GM12878 (cell line): ENCODE results near the gene MESD. TPM values are rescaled to one million over a fixed set of nuclear protein-coding genes. Genes with fewer than 3 reads are reported as not detected.

ENCODE experiments used
- CREM ChIP-seq: IDR thresholded peaks from 2 replicates; pipeline ENCODE4 v1.6.1; 2014; ENCODE audit warnings: antibody characterized with exemption, low read depth
- IKZF1 ChIP-seq: fragments of 450-650 bp; conservative IDR thresholded peaks from 2 replicates; pipeline ENCODE4 v1.6.1; 2017; ENCODE audit warnings: antibody characterized with exemption, mild to moderate bottlenecking
- IKZF2 ChIP-seq, 2 experiments: fragments of 450-650 bp; IDR thresholded peaks; 2 replicates each; pipeline ENCODE4 v1.6.1; 2017; ENCODE audit warnings: mild to moderate bottlenecking in 2 of 2, moderate library complexity in 2 of 2
- KAT2A ChIP-seq: conservative IDR thresholded peaks from 2 replicates; pipeline ENCODE4 v1.6.1; 2011; ENCODE audit warnings: low read depth, low read length; ENCODE audit not compliant: control insufficient read depth
- KLF5 ChIP-seq: fragments of 450-650 bp; IDR thresholded peaks from 2 replicates; pipeline ENCODE4 v1.6.1; 2014; ENCODE audit warnings: mild to moderate bottlenecking; ENCODE audit not compliant: partially characterized antibody
- NR2C1 ChIP-seq: fragments of 450-650 bp; IDR thresholded peaks from 2 replicates; pipeline ENCODE4 v1.6.1; 2017; ENCODE audit warnings: antibody characterized with exemption, mild to moderate bottlenecking, moderate library complexity
- POLR2A ChIP-seq: IDR thresholded peaks from 2 replicates; pipeline ENCODE4 v1.6.1; 2011; ENCODE audit warnings: low read depth, mild to moderate bottlenecking, low read length
- RAD51 ChIP-seq: fragments of 450-650 bp; IDR thresholded peaks from 2 replicates; pipeline ENCODE4 v1.6.1; 2016; ENCODE audit warnings: moderate library complexity, mild to moderate bottlenecking, inconsistent platforms
- RUNX3 ChIP-seq: IDR thresholded peaks from 2 replicates; pipeline ENCODE4 v1.6.1; 2012; ENCODE audit warnings: low read length, inconsistent platforms
- SMAD1 ChIP-seq: fragments of 450-650 bp; IDR thresholded peaks from 2 replicates; pipeline ENCODE4 v1.6.1; 2018; ENCODE audit warnings: mild to moderate bottlenecking, low read depth; ENCODE audit not compliant: partially characterized antibody
- STAT1 ChIP-seq: fragments of 450-650 bp; conservative IDR thresholded peaks from 2 replicates; pipeline ENCODE4 v1.6.1; 2014; ENCODE audit warnings: antibody characterized with exemption, mild to moderate bottlenecking
- TAF1 ChIP-seq: IDR thresholded peaks from 2 replicates; pipeline ENCODE4 v1.6.1; 2011; ENCODE audit warnings: mild to moderate bottlenecking, low read depth, low read length, borderline replicate concordance
- TBL1XR1 ChIP-seq: IDR thresholded peaks from 2 replicates; pipeline ENCODE4 v1.6.1; 2012; ENCODE audit warnings: low read depth, low read length, improper control_type of control experiment
- WRNIP1 ChIP-seq: IDR thresholded peaks from 2 replicates; pipeline ENCODE4 v1.6.1; 2011; ENCODE audit warnings: low read depth, low read length, improper control_type of control experiment, borderline replicate concordance
- ZNF207 ChIP-seq: fragments of 450-650 bp; IDR thresholded peaks from 2 replicates; pipeline ENCODE4 v1.6.1; 2014; ENCODE audit warnings: antibody characterized with exemption, mild to moderate bottlenecking, borderline replicate concordance
- ZNF24 ChIP-seq: fragments of 450-650 bp; IDR thresholded peaks from 2 replicates; pipeline ENCODE4 v1.6.1; 2017; ENCODE audit warnings: antibody characterized with exemption, mild to moderate bottlenecking
- polyA plus RNA-seq, 11 experiments: library from polyadenylated mRNA; depleted of rRNA in 4 of 11; unstranded in 6 of 11; stranded (reverse) in 5 of 11; fragments of >200 nt; fragmentation: Nextera tagmentation in 4 of 11; fragmentation: Illumina TruSeq in 1 of 11; extraction: Ambion mirVana in 4 of 11; extraction: Trizol in 1 of 11; gene quantifications; 1 replicate in 1 of 11; 2 replicates in 10 of 11; pipeline versions ENCODE4 v1.2.1 to v1.2.3, GENCODE V29; 2011 to 2016; ENCODE audit warnings: inconsistent platforms in 2 of 11, missing spikeins in 2 of 11, low read depth in 1 of 11
- total RNA-seq, 4 experiments: library from RNA; depleted of rRNA in 3 of 4; stranded (reverse); fragments of >200 nt in 3 of 4; fragmentation: Illumina TruSeq in 1 of 4; extraction: Trizol in 1 of 4; gene quantifications; 2 replicates each; pipeline versions ENCODE4 v1.2.1 to v1.2.3, GENCODE V29; 2013 to 2021
- TF ChIP-seq, protein P1 (sequence below): fragments of 450-650 bp; IDR thresholded peaks from 2 replicates; pipeline ENCODE4 v1.6.1; 2017; ENCODE audit warnings: mild to moderate bottlenecking, moderate library complexity
- TF ChIP-seq, protein P2 (sequence below): IDR thresholded peaks from 2 replicates; pipeline ENCODE4 v1.6.1; 2012; ENCODE audit warnings: low read depth, low read length, improper control_type of control experiment
- TF ChIP-seq, protein P3 (sequence below): fragments of 450-650 bp; IDR thresholded peaks from 2 replicates; pipeline ENCODE4 v1.6.1; 2018; ENCODE audit warnings: mild to moderate bottlenecking, low read depth, moderate library complexity; ENCODE audit not compliant: partially characterized antibody
- TF ChIP-seq, protein P4 (sequence below): IDR thresholded peaks from 2 replicates; pipeline ENCODE4 v1.6.1; 2011; ENCODE audit warnings: mild to moderate bottlenecking, low read depth, low read length, moderate library complexity; ENCODE audit not compliant: insufficient replicate concordance
- TF ChIP-seq, protein P5 (sequence below): fragments of 450-650 bp; conservative IDR thresholded peaks from 2 replicates; pipeline ENCODE4 v1.6.1; 2017; ENCODE audit warnings: mild to moderate bottlenecking, moderate library complexity

The MESD gene
- total and polyA plus RNA-seq, 10 of the 15 experiments (the other 5 are each of a cell fraction or from before 2014, with no cell fraction given), result 10.2 to 39.8 (median 20.9) TPM

DNA sequence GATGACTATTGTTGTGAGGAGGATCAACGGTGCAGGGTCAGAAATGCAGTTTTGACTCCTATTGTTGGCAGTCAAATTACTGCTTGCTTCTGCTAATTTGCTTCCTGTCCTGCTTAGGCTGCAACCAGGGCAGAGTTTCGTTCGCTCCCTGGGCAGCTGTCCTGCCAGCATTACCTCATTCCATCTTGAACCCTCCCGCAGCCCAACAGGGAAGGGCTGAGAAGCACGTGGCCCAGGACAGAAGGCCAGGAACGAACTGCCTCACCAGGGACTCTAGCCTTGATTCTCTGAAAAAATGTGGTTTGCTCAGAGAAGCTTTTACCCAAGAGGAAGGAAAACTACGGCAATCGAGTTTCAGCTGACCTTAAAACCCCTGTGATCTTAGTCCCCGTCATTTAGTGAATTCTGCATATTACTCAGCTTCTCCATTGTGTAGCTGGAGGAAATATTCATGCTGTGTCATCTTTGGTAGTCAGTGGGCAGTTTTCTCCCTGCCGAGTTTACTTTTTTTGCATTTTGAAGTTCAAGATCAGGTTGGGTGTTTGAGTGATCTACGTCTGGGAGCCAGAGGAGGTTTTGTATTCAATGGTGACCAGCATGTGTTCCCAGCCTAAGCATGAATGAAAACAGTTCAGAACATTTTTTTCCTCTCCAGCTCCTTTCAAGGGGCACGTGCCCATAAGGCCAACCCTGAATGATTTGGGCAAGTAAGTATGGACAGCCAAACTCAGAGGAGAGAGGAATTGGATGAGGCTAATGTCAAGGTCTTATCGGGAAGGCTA, 34.1 kb upstream of the MESD start (continued):
- TF ChIP-seq, protein P1, sequence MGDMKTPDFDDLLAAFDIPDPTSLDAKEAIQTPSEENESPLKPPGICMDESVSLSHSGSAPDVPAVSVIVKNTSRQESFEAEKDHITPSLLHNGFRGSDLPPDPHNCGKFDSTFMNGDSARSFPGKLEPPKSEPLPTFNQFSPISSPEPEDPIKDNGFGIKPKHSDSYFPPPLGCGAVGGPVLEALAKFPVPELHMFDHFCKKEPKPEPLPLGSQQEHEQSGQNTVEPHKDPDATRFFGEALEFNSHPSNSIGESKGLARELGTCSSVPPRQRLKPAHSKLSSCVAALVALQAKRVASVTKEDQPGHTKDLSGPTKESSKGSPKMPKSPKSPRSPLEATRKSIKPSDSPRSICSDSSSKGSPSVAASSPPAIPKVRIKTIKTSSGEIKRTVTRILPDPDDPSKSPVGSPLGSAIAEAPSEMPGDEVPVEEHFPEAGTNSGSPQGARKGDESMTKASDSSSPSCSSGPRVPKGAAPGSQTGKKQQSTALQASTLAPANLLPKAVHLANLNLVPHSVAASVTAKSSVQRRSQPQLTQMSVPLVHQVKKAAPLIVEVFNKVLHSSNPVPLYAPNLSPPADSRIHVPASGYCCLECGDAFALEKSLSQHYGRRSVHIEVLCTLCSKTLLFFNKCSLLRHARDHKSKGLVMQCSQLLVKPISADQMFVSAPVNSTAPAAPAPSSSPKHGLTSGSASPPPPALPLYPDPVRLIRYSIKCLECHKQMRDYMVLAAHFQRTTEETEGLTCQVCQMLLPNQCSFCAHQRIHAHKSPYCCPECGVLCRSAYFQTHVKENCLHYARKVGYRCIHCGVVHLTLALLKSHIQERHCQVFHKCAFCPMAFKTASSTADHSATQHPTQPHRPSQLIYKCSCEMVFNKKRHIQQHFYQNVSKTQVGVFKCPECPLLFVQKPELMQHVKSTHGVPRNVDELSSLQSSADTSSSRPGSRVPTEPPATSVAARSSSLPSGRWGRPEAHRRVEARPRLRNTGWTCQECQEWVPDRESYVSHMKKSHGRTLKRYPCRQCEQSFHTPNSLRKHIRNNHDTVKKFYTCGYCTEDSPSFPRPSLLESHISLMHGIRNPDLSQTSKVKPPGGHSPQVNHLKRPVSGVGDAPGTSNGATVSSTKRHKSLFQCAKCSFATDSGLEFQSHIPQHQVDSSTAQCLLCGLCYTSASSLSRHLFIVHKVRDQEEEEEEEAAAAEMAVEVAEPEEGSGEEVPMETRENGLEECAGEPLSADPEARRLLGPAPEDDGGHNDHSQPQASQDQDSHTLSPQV, result no peak
- TF ChIP-seq, protein P2, sequence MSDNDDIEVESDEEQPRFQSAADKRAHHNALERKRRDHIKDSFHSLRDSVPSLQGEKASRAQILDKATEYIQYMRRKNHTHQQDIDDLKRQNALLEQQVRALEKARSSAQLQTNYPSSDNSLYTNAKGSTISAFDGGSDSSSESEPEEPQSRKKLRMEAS, result peak; percentile 81
- TF ChIP-seq POLR2A, result peak; percentile 59
- TF ChIP-seq, protein P3, sequence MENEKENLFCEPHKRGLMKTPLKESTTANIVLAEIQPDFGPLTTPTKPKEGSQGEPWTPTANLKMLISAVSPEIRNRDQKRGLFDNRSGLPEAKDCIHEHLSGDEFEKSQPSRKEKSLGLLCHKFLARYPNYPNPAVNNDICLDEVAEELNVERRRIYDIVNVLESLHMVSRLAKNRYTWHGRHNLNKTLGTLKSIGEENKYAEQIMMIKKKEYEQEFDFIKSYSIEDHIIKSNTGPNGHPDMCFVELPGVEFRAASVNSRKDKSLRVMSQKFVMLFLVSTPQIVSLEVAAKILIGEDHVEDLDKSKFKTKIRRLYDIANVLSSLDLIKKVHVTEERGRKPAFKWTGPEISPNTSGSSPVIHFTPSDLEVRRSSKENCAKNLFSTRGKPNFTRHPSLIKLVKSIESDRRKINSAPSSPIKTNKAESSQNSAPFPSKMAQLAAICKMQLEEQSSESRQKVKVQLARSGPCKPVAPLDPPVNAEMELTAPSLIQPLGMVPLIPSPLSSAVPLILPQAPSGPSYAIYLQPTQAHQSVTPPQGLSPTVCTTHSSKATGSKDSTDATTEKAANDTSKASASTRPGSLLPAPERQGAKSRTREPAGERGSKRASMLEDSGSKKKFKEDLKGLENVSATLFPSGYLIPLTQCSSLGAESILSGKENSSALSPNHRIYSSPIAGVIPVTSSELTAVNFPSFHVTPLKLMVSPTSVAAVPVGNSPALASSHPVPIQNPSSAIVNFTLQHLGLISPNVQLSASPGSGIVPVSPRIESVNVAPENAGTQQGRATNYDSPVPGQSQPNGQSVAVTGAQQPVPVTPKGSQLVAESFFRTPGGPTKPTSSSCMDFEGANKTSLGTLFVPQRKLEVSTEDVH, result no peak
- TF ChIP-seq TBL1XR1, result peak; percentile 88
- TF ChIP-seq, protein P4, sequence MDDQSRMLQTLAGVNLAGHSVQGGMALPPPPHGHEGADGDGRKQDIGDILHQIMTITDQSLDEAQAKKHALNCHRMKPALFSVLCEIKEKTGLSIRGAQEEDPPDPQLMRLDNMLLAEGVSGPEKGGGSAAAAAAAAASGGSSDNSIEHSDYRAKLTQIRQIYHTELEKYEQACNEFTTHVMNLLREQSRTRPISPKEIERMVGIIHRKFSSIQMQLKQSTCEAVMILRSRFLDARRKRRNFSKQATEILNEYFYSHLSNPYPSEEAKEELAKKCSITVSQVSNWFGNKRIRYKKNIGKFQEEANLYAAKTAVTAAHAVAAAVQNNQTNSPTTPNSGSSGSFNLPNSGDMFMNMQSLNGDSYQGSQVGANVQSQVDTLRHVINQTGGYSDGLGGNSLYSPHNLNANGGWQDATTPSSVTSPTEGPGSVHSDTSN, result no peak
- TF ChIP-seq KAT2A, result no peak
- no peak for TF ChIP-seq KLF5
- no peak for TF ChIP-seq SMAD1
- TF ChIP-seq NR2C1, result no peak
- no peak for TF ChIP-seq TAF1
- TF ChIP-seq RUNX3, result peak; percentile 97
- TF ChIP-seq IKZF2 (IDR thresholded peaks at IDR 0.05), result peak; percentile 99
- TF ChIP-seq IKZF1, result peak; percentile 98
- TF ChIP-seq, protein P5, sequence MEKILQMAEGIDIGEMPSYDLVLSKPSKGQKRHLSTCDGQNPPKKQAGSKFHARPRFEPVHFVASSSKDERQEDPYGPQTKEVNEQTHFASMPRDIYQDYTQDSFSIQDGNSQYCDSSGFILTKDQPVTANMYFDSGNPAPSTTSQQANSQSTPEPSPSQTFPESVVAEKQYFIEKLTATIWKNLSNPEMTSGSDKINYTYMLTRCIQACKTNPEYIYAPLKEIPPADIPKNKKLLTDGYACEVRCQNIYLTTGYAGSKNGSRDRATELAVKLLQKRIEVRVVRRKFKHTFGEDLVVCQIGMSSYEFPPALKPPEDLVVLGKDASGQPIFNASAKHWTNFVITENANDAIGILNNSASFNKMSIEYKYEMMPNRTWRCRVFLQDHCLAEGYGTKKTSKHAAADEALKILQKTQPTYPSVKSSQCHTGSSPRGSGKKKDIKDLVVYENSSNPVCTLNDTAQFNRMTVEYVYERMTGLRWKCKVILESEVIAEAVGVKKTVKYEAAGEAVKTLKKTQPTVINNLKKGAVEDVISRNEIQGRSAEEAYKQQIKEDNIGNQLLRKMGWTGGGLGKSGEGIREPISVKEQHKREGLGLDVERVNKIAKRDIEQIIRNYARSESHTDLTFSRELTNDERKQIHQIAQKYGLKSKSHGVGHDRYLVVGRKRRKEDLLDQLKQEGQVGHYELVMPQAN, result peak; percentile 18
- no peak for TF ChIP-seq ZNF207
- TF ChIP-seq CREM, result peak; percentile 93
- TF ChIP-seq RAD51, result peak; percentile 71
- TF ChIP-seq STAT1, result no peak
- TF ChIP-seq WRNIP1, result no peak
- TF ChIP-seq ZNF24, result 0 out of 2 replicates have a peak, but pooled peaks have one; percentile 33
